Vagina (tissue), 2 donors: ENCODE results near the gene LRRC73.

ENCODE experiments used
- CTCF ChIP-seq, 3 experiments: fragments of 450-650 bp in 2 of 3; fragments of 200-600 bp in 1 of 3; sonication (generic) in 1 of 3; IDR thresholded peaks; one replicate each; pipeline ENCODE4 v1.5.1; 2017 to 2019; ENCODE audit warnings: antibody characterized with exemption in 3 of 3, mild to moderate bottlenecking in 2 of 3, moderate library complexity in 2 of 3
- POLR2A ChIP-seq, 2 donors: fragments of 450-650 bp; IDR thresholded peaks; one replicate each; pipeline ENCODE4 v1.6.1; 2017; ENCODE audit warnings: antibody characterized with exemption in 2 of 2, mild to moderate bottlenecking in 2 of 2, moderate library complexity in 2 of 2
- POLR2AphosphoS5 ChIP-seq, 2 donors: sonication (generic); formaldehyde crosslinking; IDR thresholded peaks; one replicate each; pipeline ENCODE4 v1.9.0; 2017; ENCODE audit warnings: antibody characterized with exemption in 2 of 2, mild to moderate bottlenecking in 2 of 2, low read depth in 1 of 2; ENCODE audit not compliant: insufficient read depth in 1 of 2

DNA sequence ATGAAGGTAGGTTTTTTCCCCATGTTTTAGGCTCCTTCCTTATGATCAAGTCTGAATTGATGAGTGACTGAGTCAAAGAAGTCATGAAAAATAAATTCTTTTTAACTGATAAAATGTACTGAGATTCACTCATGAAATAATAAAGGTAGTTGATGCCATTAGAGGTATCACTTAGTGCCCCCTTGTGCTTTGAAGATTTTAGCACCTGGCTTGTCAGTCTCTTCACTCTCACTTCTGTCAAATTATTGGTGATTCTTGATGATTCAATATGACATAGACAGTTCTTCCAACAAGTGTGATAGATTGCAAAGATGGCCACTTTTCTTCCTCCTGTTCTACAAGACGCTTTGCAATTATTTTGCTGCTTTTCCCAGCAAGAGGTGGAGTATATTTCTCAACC lies 50.6 kb downstream of the LRRC73 start:
- no peak for TF ChIP-seq CTCF (IDR thresholded peaks at IDR 0.05)
- no peak for TF ChIP-seq POLR2AphosphoS5 (IDR thresholded peaks at IDR 0.05; ENCODE audit: insufficient read depth in 1 of 2, low read depth in 1 of 2)
- no peak for TF ChIP-seq POLR2A (IDR thresholded peaks at IDR 0.05)
